Renal cortex interstitium (tissue), 11 donors: ENCODE results near the gene AHSP. TPM values are rescaled to one million over a fixed set of nuclear protein-coding genes. Genes with fewer than 3 reads are reported as not detected.
A peak's percentile ranks its signal among the peaks of the same experiment; 100 is the strongest.
"Not testable (repeated sequence)": the region's sequence is repeated elsewhere in the genome, so short reads cannot be mapped to it uniquely, and the experiment has no call there.

Source experiments
- DNase-seq, 11 donors: peaks; one replicate each; pipeline ENCODE4 v3.0.0-alpha.2; 2013; ENCODE audit warnings: low read depth in 9 of 11, low spot score in 4 of 11; ENCODE audit errors: extremely low read depth in 1 of 11
- polyA plus RNA-seq, 3 donors: library from polyadenylated mRNA; unstranded; fragments of 120-200 nt; gene quantifications; one replicate each; pipeline ENCODE4 v1.2.1, GENCODE V29; 2013; ENCODE audit not compliant: insufficient read length in 3 of 3

Gene AHSP
- polyA plus RNA-seq, 3 donors: 3.8 to 13.4 (median 5.5) TPM

- DNase-seq: no peak
Measured at GRCh38 chr16:31491778-31492418, 35.8 kb upstream of the AHSP start.

DNA sequence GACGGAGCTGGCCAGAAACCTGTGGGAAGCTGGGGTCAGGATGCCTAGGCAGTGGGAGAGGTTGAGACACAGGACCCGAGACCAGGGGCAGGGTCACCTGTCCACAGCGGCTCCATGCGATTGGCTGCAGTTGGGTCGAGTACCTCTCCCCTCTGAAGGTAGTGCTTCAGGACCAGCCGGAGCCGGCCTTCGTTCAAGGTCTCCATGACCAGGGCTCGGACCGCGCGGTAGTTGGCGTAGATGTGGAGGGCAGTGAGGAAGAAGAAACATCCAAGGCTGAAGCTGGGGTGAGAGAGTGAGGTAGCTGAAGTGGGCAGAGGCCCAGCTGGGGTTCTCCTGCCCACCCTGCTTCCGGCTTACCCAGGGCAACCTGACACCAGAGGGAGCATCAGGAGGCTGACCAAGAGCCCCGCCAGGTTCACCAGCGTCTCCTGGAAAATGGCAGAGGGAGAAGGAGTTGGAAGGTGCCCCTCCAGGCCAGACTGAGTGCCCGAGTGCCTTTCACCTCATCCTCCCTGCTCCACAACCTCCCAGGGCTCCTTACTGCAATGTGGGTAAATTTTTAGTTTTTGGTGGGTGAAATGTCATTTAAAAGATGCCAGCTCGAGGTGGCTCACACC is 34.1 kb upstream of the AHSP start:
- DNase-seq: no peak

- no peak for DNase-seq
Measured at GRCh38 chr16:31496670-31497069, 31.0 kb upstream of the AHSP start.

DNA sequence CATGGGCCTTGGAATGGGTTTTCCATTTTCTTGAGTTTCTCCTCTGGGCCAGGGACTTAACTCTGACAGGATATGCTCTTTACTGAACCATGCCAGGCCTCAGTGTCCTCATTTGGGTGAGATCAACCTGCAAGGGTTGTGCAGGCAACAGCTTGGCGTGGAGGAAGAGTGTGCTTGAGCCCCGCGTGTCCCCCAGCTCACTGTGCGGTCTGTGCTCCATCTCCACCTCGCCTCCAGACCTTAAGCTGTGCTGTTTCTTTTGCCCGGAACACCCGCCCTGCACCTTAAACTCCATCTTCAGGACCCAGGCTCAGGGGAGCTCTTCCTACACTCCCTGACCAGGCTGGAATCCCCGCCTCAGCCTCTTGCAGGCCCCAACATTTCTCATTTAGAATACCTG is 29.2 kb upstream of the AHSP start:
- DNase-seq: no peak

DNA sequence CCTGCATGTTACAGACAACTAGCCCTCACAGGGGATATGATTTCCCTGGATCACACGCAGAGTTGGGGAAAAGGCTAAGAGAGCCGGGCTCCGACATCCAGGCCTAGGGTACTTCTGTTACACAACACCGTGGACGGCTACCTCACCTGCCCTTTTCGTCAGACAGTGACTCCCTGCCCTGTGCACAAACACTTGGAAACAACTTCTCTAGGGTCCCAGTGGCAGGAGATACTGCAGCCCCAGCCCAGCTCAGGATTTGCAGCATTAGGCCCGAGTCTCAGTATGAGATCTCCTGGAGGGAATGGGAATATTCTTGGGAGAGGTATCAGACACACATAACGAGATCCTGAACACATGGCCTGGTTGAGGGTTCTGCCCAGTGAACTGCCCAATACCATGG is 27.8 kb upstream of the AHSP start:
- DNase-seq: no peak

GRCh38 chr16:31501226-31501965 is 26.3 kb upstream of the AHSP start:
- DNase-seq: no peak

GRCh38 chr16:31501966-31502348 is 25.7 kb upstream of the AHSP start:
- no peak for DNase-seq

- no peak for DNase-seq
Measured at GRCh38 chr16:31502981-31503380, 24.7 kb upstream of the AHSP start.

DNA sequence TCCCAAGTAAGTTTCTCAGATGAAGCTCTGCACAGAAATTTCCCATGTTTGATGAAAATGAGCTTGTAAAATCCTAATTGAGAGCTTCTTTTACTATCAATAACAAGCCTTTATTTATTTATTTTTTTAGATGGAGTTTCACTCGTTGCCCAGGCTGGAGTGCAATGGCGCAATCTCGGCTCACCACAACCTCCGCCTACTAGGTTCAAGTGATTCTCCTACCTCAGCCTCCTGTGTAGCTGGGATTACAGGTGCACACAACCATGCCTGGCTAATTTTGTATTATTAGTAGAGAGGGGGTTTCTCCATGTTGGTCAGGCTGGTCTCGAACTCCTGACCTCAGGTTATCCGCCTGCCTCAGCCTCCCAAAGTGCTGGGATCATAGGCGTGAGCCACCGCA is 24.1 kb upstream of the AHSP start:
- DNase-seq: not testable (repeated sequence)

DNA sequence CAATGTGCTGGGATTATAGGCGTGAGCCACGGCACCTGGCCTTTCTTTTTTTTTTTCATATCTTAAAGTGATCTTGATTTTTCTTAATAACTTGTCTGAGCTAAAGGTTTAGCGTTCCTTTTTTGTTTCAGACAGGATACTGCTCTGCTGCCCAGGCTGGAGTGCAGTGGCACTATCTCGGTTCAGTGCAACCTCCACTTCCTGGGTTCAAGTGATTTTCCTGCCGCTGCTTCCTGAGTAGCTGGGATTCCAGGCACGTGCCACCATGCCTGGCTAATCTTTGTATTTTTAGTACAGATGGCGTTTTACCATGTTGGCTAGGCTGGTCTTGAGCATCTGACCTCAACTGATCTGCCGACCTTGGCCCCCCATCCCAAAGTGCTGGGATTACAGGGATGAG is 23.5 kb upstream of the AHSP start:
- no peak for DNase-seq

- no peak for DNase-seq
Measured at GRCh38 chr16:31505483-31505882, 22.2 kb upstream of the AHSP start.

- DNase-seq: no peak
Measured at GRCh38 chr16:31507617-31507928, 20.1 kb upstream of the AHSP start.

GRCh38 chr16:31507929-31508705 is 19.6 kb upstream of the AHSP start, which contains the start of gene RUSF1:
RUSF1 (minus strand) TSS chr16:31508391; CDS start chr16:31508373, 18 bp downstream.
- DNase-seq: peak; percentile 79 to 91 (median 87)

- DNase-seq: peak in 2 of 11 donors; percentile 37 to 44
Measured at GRCh38 chr16:31508706-31509195, 18.9 kb upstream of the AHSP start.

DNA sequence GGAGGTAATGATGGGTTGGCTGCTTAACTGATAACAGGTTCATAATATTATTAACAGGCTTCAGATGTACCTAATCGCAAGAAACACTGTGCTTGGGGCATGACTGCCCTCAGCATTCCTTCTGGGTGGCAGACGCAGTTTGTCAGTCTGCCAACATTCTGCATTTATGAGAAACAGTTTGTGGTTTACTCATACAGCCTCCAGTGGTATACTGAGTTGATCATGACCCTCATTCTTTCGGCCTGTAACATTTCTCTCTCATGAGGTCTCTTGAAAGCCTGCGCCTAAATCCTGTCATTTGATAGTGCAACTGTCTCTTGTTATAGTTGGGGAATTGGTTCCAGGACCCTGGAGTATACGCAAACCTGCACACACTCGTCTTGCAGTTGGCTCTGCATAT is 14.6 kb upstream of the AHSP start:
- DNase-seq: no peak

DNA sequence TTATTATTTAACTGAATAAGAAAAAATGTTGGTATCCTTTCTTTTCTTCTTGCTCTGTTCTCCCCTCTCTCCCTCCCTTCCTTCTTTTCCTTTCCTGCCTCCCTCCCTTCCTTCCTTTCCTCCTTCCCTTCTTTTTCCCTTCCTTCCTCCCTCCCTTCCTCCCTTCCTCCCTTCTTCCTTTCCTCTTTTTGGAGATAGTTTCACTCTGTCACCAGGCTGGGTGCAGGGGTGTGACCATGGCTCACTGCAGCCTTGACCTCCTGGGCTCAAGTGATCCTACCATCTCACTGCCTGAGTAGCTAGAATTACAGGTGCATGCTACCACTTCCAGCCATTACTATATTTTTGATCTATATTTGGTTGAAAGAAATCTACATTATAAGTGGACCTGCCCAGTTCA is 13.8 kb upstream of the AHSP start:
- DNase-seq: no peak

DNA sequence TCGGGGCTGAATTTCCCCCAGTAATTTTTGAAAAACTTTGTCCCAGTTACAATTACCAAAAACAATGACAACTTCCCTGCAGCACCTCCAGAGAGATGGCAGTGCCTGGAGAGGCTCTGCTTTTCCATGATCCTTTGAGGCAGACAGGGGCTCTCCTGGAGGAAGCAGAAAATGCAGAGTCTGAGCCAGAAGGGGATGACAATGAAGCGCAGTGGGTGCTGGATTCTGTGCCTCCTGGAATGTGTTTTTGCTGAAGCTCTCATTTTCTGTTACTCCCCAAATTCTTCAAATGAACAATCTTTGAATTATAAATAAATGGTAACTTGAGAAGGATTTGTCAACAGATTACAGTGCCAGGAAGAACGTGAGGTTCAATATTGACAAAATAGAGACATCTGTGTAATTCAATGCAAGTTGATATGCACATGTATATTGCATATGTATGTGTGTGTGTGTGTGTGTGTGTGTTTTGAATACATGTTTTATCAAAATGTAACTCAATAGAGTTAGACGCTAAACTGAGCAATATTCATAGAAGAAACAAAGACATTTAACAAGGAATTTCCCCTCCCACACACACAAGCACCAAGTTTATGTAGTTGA is 9.8 kb upstream of the AHSP start:
- no peak for DNase-seq

GRCh38 chr16:31519759-31520431 is 7.8 kb upstream of the AHSP start:
- DNase-seq: no peak

DNA sequence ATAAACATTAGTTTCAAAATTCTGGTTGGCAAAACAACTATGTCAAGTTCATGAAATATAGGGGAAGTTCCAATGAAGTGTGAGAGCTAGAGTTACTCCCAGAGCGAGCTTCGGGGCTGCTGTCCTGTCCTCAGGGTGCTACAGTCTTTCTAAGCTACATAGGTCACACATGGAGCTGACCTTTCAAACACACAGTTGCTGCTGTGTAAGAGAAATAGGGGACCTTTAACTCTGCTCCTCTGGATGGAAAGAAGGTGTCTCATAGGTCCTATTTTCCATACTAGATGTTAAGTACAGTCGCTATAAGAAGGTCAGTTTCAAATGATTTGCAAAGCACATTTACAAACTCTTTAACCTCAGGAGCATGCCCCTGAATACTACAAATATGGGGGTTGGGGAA is 6.3 kb upstream of the AHSP start:
- no peak for DNase-seq
